Brain microvascular endothelial cell (primary cell): Measurements from ENCODE around the gene NDUFS8.
"Not testable (repeated sequence)": the region's sequence is repeated elsewhere in the genome, so short reads cannot be mapped to it uniquely, and the experiment has no call there.

Experiments
- DNase-seq: peaks from one replicate; pipeline ENCODE4 v3.0.0-alpha.2; 2020
- H3K27ac ChIP-seq: fragments of 250-450 bp; sonication (Bioruptor Pico); 2 replicates; pipeline ENCODE4 v1.5.1; 2020; ENCODE audit warnings: mild to moderate bottlenecking, moderate library complexity
- H3K27me3 ChIP-seq: fragments of 250-450 bp; sonication (Bioruptor Pico); replicated peaks from 2 replicates; pipeline ENCODE4 v1.5.1; 2020; ENCODE audit warnings: mild to moderate bottlenecking
- H3K36me3 ChIP-seq: fragments of 250-450 bp; sonication (Bioruptor Pico); replicated peaks from 2 replicates; pipeline ENCODE4 v1.5.1; 2020; ENCODE audit warnings: mild to moderate bottlenecking
- H3K4me3 ChIP-seq: 2 replicates; pipeline ENCODE4 v1.5.1; 2011; ENCODE audit warnings: low read depth, mild to moderate bottlenecking, control low read depth, low read length, moderate library complexity
- in situ Hi-C: cut with HindIII; loops from 2 replicates; pipeline ENCODE4 v1.10.0; 2017; ENCODE audit warnings: low sequenced_read_pairs, low pct_ligation_motif_present
- TF ChIP-seq, protein P1 (sequence below): IDR thresholded peaks from 2 replicates; pipeline ENCODE4 v1.5.1; 2011; ENCODE audit warnings: low read depth, mild to moderate bottlenecking, moderate library complexity, low read length, control low read depth, inconsistent platforms; ENCODE audit errors: missing control alignments

The NDUFS8 gene

DNA sequence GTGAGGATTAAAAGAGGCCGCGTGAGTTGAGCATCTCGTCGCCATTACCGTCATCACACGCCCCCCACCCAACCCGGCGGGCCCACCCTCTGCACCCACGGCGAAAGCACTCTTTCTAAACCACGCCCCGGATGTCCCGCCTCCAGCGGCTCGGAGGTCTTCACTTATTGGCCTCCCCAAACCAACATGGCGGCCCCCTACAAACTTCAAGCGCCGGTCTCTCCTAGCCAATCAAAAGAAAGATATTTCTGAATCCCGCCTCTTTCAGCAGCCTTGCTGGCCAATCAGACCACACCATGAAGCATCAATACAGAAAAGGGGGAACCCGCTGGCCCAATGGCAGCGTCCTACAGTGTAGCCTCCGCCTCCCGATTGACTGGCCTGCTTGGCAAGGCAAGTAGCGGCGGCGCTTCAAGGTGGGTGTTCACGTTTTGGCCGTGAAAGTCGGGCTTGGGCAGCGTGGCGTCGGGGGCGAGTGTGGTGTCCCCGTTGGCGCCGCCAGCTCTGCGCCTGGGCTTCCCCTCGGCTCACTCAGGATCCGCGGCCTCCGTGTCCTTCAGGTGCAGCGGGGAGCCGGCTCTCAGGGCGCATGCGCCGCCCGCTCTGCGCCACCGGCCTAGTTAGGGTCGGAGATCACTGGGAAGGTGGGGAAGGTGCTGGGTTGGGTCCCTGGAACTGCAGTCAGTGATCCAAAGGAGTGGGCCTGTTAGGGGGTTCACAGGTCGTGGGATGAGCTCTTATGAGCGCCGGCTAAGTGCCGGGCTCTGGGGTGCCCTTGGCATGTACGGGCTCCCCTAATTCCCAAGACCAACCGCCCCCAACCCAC lies at the start of gene NDUFS8:
NDUFS8 (plus strand) TSS at position 364 of the 826 bp plus-strand sequence. CDS start 1,471 bp downstream, outside the sequence.
- Histone ChIP-seq H3K36me3 (peaks cover 14% of the 10 kb centered on the region), H3K4me3 (peak within 1 kb of the TSS; percentile 93), H3K27me3 (no peaks in the 10 kb centered on the region), H3K27ac (peak within 1 kb of the TSS; percentile 63)
- TF ChIP-seq, protein P1, sequence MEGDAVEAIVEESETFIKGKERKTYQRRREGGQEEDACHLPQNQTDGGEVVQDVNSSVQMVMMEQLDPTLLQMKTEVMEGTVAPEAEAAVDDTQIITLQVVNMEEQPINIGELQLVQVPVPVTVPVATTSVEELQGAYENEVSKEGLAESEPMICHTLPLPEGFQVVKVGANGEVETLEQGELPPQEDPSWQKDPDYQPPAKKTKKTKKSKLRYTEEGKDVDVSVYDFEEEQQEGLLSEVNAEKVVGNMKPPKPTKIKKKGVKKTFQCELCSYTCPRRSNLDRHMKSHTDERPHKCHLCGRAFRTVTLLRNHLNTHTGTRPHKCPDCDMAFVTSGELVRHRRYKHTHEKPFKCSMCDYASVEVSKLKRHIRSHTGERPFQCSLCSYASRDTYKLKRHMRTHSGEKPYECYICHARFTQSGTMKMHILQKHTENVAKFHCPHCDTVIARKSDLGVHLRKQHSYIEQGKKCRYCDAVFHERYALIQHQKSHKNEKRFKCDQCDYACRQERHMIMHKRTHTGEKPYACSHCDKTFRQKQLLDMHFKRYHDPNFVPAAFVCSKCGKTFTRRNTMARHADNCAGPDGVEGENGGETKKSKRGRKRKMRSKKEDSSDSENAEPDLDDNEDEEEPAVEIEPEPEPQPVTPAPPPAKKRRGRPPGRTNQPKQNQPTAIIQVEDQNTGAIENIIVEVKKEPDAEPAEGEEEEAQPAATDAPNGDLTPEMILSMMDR, result no peak
- DNase-seq, result peak; percentile 99
- in situ Hi-C loops, result no loop called here

DNA sequence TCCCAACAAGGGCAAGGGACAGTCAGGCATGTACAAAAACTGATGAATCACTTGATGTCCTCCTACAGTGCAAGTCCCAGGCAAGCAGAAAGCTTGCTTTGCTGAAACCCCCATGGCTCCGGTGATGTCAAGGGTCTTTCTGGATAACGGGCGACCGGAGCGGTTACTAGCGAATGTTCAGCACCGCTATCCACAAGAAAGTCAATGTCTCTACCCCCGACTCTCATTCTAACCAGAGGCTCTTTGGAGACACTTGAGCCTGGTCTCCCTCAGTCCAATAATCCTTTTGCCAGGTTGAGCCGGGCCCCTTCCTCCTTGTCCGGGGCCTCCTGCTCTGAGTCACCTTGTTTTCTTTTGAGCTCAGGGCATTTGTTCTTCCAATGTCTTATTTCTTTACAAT lies 49.3 kb upstream of the NDUFS8 start:
- in situ Hi-C loops, H3K27ac ChIP-seq, DNase-seq, H3K4me3 ChIP-seq, H3K27me3 ChIP-seq, H3K36me3 ChIP-seq: not testable (repeated sequence)

DNA sequence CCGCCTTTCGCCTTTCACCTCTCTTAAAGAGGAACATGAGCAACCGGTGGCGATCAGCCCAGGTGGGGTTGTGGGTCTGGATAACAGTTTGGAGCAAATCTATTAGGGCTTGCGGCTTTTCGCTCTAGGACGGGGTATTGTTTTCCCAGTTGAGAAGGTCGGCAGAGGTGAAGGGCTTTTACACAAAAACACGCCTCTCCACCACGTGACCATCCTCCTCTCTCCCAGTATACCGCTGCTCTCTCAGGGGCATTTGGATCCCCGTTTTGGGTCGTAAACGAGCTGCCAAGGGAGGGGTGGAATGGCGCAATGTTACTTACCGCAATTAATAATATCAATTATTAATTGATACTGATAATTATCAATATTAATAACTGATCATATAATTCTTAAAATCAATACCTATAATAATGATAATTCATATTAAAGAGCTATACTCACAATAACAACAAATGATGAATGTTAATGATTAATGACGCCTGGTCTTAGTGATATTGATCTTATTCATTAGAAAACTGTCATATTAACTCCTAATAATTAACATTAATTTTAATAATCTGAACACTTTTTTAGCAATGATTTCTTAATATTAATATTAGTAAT lies 48.1 kb upstream of the NDUFS8 start:
- in situ Hi-C loops, H3K36me3 ChIP-seq, DNase-seq, H3K4me3 ChIP-seq, H3K27ac ChIP-seq, H3K27me3 ChIP-seq: not testable (repeated sequence)

DNA sequence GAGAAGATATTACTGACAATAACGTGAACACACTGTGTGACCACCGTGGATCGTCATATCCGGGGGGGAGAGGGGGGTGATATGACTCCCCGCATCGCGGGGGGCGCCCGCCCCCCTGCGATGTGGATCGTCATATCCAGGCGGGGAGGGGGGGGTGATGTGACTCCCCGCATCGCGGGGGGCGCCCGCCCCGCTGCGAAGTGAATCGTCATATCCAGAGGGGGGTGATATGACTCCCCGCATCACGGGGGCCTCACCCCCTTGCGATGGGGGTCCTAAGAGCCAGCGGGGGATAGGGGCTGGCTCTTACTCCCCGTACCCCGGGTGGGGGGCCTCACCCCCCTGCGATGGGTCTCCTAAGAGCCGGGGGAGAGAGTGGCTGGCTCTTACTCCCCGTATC lies 46.5 kb upstream of the NDUFS8 start:
- no peaks in the 10 kb centered on the region for H3K27me3 ChIP-seq
- H3K36me3 ChIP-seq, result no peaks in the 10 kb centered on the region
- no peak for DNase-seq
- no peak overlapping the region for H3K27ac ChIP-seq
- in situ Hi-C loops, result no loop called here
- TF ChIP-seq, protein P1, result no peak
- no peak overlapping the region for H3K4me3 ChIP-seq

DNA sequence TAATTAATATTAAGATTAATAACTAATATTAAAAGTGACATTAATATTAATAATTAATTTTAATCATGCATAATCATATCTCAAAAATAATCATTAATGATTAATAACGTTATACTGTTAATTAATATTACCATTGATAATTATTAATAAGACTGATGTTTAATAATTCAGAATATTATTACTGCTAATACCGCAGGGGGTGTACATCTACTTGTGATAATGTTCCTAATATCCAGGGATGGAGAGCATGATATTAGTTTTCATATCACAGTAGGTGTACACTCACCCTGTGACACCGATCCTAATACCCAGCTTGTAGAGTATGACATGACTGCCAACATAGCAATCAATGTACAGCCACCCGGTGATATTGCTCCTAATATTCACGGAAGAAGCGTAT lies 45.2 kb upstream of the NDUFS8 start:
- in situ Hi-C loops, H3K36me3 ChIP-seq, H3K4me3 ChIP-seq, H3K27me3 ChIP-seq, H3K27ac ChIP-seq, DNase-seq: not testable (repeated sequence)

DNA sequence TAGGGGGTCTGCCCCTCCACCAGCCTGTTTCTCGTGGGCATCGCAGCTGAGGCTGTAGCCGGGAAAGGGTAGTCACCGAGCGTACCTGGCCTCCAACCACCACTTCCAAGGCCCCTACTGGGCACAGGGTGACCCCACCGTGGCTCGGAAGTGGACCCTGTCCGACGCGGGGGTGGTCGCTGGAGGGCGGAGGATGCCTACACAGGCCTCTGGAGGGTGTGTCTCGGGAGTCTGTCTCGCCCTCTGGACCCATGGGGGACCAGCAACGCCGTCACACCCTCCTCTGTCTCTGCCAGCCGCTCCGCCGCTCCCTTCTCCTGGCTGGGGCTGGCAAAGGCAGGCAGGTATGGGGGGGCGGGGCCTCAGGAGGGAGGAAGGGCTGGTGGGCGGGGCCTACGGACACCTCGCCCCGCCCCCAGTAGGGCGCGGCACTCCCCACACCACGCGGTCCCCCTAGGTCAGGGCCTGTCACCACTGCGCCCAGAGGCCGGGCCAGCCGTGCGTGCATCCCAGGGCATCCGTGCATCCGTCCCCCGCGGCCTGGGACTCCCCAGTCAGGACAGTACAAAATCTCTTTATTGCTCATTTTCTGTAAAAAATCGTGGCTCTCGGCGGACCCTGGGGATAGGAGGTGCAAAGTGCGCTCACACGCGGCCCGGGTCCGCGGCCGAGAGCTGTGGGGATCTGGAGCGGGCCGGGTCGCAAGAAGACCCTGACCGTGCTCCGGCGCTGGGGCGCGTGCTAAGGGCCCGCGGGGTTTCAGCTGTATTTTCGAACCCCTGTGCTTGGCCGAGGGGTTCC lies 39.7 kb upstream of the NDUFS8 start:
- H3K36me3 ChIP-seq, DNase-seq, in situ Hi-C loops, H3K27me3 ChIP-seq, H3K4me3 ChIP-seq, H3K27ac ChIP-seq: not testable (repeated sequence)

DNA sequence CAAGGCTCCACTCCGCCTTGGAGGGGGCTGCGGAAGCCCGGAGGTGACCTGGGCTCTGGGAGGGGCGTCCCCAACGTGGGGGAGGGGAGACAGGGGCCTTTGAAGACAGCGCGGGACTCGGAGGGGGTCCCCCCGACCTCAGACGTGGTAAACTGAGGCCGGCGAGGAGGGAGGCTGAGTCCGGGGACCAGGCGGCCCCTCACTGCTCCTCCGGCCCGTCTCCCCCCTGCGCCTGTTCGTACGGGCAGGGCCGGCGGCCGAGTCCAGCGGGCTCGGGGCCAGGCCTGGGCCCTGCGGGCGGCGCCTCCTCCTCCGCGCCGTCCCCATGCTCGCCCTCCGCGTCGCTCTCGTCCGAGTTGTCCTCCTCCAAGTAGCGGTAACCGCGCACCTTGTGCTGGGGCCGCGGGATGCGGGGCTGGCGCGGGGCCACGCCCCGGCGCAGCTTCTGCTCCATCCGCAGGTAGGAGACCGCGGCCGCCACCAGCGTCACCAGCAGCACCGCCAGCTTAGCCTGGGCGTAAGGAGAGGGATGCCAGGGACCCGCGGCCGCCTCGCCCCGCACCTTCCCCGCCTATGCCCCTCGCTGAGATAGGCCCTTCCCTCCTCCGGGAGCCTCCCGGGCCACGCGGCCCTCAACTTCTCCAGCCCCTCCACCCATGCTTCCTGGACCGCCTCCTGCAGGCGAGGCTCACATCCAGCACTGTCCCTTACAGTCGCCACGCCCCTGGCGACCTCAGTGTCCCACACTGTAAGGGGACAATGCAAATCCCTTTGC lies 38.9 kb upstream of the NDUFS8 start:
- H3K27ac ChIP-seq, in situ Hi-C loops, H3K36me3 ChIP-seq, DNase-seq, H3K27me3 ChIP-seq, H3K4me3 ChIP-seq: not testable (repeated sequence)

DNA sequence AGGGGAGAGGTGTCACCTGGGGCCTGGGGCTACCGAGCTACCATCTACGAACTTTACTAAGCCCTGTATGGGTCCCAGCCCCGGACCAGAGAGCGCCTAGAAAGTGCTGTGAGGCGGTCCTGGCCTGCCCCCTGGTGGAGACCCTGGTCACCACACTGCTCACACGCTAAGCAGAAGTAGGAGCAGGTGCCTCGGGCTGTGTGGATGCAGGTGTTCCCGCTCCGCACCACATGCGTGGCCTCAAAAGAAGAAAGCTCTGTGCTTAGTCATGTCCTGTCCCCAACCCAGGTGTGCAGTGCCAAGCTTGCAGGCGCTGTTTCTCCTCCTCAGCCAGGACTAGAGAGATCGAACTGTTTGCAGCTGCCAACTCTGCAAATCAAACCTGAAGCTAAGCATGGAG lies 36.7 kb upstream of the NDUFS8 start:
- H3K4me3 ChIP-seq, in situ Hi-C loops, H3K36me3 ChIP-seq, DNase-seq, H3K27ac ChIP-seq, H3K27me3 ChIP-seq: not testable (repeated sequence)
- TF ChIP-seq, protein P1, result peak; percentile 66

DNA sequence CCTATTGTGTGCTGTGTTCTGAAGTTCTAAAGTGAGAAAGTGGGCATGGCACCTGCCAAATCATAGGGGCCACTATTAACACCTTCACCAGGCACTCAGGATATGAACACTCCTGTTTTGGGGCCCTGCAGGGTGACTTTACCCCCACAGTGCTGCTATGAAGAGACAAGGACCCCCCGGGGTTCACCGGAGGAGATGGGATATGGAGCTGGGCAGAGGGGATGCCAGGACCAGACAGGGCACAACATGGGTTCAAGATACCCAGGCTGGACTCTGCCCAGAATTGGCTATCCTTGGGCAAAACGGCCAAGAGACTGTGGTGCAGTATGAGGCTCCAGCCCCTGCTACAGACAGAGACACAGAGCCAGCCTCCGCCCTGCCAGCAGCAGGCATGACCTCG lies 36.1 kb upstream of the NDUFS8 start:
- H3K36me3 ChIP-seq, H3K27ac ChIP-seq, in situ Hi-C loops, H3K27me3 ChIP-seq, DNase-seq, H3K4me3 ChIP-seq: not testable (repeated sequence)

DNA sequence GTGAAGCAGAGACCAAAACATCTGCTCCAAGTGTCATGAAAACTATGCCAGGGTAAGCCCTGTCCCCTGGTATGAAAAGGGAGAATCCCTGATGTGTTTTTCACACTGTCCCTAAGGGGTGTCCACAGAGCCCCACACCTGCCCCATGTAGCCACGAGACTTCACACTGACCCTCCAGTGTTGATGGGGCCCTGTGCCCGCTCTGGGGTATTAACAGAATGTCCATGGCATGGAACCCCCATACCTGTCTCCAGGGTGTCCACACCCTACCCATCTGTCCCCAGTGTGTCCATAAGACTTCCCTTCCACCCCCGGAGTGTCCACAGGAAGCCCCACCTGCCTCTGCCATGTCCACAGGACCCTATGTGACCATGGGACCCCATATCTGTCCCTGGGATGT lies 35.4 kb upstream of the NDUFS8 start:
- DNase-seq, in situ Hi-C loops: not testable (repeated sequence)

More for the DNA sequence above, 35.4 kb upstream of the NDUFS8 start:
- not testable (repeated sequence) for H3K27me3 ChIP-seq, H3K4me3 ChIP-seq, H3K27ac ChIP-seq, H3K36me3 ChIP-seq
